GM19467 (cell line): ENCODE results near the gene FGFR2.
"Not testable (repeated sequence)": the region's sequence is repeated elsewhere in the genome, so short reads cannot be mapped to it uniquely, and the experiment has no call there.

Experiments
- ATAC-seq: cut with Tn5 transposase; IDR thresholded peaks from one replicate; pipeline ENCODE4 v1.9.1; 2021; ENCODE audit warnings: mild to moderate bottlenecking, moderate library complexity; ENCODE audit not compliant: unreplicated experiment

FGFR2 gene

DNA sequence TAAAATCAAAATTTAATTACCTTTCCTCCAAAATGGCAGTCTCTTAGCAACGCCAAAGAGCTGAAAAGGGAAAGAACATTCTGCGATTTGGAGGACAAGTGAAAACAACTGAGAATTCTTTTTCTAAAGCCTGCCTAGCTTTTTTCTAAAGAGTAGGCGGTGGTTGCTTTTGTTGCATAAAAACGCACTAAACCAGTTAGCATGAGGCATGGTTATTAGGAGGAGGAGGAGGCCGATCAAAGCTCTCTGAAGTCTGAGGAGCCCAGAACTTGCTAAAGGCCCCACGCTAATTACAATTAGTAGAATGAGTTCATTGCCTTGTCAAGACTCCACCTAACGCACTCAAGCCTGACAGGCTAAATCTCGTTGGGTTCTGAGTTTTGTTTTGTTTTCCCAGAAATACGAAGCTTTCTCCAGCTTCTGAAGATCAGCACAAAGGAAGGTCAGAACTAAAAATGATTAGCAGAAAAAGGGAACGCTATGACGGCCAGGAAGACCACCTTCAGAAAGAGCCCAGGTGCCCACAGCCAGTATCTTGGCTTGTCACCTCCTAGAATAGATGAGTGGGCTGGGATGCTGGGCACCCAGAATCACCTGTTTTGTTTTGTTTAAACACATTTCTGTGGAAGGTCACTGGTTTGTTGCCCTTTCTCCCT lies 72.0 kb downstream of the FGFR2 start:
- ATAC-seq: no peak

DNA sequence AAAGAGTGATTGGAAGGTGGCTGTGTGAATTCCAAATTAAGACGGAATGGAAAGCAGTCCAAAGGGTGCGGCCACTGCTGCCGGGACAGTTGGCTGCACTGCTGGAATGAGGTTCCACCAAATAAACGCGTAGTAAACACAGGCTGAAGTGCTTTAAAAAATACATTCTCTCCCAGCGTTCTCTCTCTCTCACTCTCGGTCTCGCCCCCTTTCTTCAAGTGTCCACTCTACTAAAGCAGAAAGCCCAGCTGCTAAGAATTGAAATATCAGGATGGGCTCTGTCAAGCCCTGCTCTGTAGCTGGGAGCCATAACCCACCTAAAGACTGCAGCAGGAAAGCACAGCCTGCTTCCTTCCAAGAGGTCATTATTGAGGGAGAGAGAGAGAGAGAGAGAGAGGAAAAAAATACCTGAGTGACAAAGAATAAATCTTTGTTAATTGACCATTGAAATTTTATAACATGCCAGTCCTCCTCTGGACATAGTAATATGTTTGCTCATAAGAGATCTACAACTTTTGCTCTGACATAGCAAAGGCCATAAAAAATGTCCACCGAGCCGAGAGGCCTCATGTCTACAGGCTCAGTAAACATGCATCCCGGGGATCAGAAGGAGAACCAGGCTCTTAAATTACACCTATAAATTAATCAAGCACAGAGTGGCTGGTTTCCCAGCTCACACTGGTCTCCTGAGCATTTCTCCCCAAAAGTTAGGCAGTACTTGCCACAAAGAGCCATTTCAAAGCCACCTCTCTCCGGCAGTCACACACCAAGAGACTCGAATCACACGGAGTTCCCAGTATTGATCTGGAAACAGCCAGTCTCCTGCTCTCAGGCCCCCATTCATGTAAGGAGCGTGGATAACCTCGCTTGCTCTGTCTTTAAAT lies 72.8 kb downstream of the FGFR2 start:
- no peak for ATAC-seq

DNA sequence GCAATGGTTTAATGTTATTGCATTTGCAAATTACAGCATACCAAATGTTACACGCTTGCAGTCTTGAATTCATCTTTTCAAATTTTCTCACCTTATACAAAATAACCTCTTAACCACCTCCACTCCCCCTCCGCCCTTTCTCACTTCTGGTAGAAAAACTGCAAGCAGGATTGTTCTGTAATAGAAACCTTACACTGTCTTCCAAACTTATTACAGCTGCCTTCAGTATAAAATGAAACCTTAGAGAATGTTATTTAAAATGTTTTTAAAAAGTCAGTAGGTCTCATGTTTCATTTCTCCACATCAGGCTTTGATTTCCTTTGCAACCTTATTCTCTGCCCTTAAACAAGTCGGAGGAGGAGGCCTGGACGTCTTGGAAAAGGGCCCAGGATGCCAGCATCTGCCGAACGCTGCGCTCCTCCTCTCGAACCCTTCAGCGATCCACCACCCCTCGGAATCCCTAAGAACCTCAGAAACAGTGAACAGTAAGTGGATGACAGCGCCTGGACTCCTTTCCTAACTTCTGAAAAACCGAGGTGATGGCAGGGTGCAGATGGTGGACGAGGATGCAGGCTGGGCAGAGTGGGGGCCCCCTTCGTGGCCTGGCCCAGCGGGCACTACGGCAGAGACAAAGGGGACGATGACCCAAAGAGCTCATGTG lies 74.0 kb downstream of the FGFR2 start:
- ATAC-seq: no peak

DNA sequence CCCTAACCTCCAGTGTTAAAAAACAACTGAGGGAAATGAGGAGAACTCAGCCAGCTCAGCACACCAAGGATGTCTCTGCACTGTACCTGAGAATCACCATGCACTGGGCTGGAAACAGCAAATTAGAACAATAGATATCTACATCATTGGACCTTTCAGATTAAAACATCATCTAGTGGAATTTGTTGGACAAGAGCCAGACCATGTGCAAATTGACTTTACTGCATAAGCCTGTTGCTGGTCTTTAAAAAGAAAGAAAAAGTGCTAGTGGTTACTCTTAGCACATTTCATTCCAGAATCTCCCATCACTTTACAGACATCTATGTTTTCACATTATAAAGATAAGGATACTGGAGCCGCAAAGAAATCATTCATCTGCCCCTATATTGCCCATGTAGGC lies 75.4 kb downstream of the FGFR2 start:
- ATAC-seq: no peak

DNA sequence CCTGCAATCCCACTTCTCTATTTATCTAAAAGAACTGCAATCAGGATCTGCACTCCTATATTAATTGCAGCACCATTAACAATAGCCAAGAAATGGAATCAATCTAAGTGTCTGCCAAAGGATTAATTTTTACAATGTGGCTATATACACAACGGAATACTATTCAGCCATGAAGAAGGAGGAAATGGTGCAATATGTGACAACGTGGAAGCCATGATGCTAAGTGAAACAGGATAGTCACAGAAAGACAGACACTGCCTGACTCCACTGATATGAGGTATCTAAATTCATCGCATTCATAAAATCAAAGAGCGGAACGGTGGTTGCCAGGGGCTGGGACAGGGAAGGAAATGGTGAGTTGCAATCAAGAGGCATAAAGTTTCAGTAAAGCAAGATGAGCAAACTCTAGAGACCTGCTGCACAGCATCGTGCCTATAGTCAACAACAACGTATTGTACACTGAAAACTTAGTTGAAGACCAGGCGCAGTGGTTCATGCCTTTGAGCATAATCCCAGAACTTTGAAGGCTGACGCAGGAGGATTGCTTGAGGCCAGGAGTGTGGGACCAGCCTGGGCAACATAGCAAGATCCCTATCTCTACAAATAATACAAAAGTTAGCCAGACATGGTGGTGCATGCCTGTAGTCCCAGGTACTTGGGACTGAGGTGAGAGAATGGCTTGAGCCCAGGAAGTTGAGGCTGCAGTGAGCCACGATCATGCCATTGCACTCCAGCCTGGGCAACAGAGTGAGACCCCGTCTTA lies 76.3 kb downstream of the FGFR2 start:
- no peak for ATAC-seq

DNA sequence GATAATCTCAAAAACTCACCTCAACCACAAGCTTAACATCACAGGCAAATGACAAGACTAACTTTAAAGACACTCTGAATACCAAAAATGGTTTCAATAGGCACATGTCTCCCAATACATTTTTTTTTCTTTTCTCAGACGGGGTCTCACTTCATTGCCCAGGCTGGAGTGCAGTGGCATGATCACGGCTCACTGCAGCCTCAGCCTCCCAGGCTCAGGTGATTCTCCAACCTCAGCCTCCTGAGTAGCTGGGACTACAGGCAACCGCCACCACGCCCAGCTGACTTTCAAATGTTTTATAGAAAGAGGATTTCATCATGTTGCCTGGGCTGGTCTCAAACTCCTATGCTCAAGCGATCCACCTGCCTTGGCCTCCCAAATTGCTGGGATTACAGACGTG lies 77.7 kb downstream of the FGFR2 start:
- ATAC-seq: not testable (repeated sequence)

DNA sequence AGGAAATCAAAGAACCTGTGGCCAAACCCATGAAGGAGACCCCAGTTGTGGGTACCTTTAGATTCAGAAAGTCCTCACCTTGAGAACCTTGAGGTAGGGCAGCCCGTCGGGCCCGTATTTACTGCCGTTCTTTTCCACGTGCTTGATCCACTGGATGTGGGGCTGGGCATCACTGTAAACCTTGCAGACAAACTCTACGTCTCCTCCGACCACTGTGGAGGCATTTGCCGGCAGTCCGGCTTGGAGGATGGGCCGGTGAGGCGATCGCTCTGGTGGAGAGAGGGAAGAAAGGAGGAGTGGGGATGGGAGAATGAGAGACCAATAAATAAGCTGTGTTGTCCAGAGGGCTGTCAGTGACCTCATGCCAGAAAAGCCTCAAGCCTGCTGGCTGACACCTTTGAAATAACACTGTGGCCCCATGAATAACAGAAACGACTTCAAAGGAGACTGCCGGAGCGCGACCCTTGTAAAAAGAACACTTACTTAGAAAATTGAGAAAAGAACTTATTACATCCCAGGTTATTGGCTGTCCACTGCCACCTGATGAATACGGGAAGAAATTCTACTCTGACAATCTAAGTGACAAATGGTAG lies 78.2 kb downstream of the FGFR2 start:
- no peak for ATAC-seq

DNA sequence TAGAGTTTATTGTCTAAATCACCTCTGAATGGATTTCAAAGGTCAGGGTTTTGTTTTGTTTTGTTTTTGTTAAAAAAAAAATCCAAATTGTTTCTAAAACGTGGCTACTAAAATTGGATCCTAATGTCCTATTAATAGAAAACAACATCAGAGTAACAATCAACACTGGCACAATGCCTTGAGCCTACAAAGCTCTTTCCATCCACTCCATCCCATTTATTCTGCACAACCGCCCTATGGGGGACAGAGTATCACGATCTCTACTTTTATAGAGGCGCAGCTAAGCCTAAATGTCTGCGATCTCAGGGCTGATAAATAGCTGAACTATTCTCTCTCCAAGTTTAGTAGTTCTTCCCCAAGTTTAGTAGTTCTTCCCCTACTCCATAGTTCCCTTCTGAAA lies 78.8 kb downstream of the FGFR2 start:
- no peak for ATAC-seq

DNA sequence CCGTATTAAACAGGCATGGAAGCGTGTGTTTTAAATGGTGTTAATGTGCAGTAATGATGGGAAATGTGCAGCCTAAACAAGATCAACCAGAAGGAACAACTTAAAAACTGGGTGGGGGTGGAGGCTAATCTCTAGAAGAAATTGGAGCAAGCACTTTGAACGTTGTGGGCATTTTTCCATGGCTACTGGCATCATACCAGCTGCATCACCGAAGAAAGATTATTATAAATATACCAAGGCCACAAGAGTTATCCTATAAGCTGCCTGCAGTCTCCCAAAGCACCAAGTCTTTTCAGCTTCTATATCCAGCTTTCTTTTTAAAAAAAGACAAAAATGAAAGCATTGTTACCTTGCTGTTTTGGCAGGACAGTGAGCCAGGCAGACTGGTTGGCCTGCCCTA lies 79.9 kb downstream of the FGFR2 start:
- no peak for ATAC-seq

DNA sequence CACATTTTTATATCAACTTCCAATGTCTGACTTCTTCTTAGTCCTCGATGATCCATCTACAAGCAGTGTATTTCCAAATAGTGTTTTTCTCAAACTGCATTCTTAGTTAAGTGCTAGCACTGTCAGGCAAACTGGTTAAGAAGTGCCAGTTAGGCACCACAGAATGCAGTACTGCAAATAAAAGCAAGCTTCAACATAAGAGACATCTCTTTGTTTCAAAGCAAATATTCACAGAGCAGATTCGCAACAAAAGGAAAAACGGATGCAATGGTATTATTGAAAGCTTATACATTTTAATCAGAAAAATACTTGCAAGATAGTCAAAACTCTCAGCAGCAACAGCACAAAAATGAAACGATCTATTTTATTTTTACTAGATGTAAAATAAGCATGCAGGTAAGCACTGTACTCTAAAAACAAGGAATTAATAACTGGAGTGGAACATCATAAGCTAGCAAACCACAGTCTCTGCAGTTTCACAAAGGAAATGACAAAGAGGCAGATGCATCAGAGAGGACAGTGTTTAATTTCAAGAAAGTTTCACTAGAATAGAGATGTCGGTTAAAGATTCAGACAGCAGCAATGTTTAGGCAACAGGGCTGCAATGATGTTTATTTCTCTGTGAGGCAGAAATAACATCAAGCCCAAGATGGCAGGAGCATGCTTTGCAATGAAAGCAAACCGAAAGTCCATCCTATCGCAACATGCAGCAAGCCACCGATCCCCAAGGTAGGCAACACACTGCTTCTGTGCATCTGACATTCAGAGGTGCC lies 82.0 kb downstream of the FGFR2 start:
- ATAC-seq: peak; percentile 93

DNA sequence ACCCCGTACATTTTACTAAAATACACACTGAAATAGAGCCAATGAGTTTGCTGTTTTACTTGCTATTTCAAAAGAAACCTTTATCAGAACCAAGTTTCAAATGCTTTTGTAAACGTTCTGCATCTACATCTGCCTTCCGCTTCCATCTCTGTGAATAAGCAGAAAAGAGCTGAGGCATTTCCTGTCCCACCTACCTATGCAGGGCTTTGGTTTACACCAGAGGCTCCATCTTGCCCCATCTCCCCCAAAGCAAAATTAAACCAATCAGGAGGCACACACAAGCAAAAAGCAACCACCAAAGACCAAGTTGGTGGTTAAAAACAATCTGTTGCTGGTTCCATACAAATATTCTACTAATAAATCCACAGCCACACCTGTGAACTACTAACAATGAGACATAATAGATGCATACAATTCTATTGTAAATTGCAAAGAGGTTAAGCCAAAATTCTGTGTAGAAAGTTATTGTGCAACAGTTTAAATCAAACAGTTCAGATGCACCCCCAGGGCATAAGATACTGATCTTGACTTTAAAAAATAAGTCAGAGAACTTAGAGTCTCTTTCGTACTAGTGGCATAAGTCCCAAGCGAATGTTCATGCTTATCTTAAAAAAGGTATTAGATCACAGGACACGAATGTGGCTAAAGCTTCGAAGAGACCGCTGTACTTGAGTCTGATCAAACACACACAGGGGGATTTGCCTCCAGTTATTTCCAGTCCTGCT lies 83.9 kb downstream of the FGFR2 start:
- no peak for ATAC-seq

DNA sequence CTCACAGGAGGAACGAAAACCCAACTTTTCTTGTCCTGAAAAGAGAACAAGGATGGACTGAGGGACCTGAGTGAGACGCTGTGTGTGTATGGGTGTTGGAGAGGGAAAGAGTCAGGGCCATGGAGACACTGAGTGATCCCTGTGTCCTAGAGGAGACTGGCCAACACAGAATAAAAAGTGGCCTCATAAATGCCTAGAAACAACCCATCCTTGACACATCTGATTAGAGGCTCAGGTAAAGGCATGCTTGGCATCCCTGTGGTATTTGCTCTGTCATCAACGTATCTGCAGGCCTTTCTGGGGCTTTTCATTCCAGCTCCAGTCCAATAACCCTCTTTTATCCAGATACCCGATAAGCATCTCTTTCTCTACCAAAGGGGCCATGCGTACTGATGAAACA lies 86.3 kb downstream of the FGFR2 start:
- ATAC-seq: no peak

DNA sequence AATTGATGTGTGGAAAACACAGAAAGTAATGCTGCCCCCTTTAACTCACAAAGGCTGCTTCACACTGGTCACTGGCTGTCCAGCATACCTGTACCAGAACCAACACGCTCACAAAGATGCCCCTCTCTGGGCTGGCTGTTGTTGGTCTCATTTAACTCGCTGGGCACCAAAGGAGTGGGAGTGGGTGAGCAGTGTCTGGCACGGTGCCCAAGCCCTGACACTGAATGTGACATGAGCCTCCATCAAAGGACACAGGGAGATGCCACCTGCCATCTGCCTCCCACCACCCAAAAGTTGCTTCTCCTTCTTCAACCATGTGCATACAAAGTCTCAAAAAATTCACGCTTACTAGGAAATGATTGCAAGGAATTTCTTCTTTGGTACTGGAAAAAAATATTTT lies 86.8 kb downstream of the FGFR2 start:
- no peak for ATAC-seq

DNA sequence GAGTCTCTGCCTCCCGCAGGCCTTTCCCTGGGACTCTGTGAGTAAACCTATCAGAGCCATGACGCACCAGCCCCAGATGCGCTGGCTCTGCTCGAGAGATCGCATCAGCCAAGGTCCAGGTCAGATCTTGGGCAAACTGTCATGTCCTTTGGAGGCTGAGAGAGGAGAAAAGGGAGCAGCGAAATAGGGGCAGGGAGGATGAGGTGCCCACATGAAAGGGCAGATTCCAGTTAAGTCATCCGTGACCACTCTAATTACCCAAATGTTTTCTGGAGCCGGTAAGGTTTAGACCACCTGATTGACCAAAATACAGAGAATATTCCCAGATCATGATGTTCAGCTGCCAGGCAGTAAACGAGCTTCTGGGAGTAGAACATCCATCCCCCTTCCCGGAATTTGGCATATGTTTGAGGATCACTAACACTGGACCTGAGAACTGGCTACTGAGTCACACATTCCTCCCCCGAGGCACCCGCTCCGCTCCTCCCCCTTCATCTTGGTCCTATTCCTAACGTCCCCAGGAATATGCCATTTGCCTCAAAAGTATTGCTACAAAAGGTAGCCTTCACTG lies 88.0 kb downstream of the FGFR2 start:
- ATAC-seq: no peak

DNA sequence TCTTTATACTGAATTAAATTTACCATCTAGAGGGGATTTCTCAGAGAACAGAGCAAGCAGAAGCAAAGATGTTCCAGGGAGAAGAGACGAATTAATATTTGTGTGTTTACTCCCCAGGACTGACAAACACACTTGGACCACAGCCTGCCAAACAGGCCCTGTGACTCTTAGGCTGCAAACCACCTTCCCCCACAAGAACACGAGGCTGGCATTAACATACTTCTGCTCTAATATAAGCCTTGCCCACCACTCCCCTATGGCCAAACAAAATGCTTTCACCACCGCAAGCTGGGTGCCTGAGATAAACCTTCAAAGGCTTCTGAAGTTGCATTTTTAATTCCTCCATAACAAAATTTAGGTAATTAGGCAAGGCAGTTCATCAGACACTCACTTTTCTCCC lies 88.4 kb downstream of the FGFR2 start:
- no peak for ATAC-seq

DNA sequence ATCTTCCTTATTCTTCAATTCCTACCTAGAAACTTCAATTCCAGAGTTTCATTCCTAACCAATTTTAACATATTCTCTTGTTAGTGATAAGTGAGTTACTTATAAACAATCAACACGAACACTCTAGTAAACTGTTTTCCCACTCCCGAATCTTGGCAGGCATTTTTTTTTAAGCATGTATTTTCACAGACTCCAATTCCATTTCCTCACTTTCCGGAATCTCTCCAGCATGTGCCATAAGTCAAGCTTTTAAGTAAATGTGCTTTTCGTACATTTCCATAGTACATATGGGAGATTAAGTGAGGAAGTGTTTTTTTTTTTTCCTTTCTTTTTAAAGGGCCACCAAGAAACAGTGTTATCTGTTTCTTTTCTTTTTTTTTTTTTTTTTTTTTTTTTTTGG lies 89.1 kb downstream of the FGFR2 start:
- no peak for ATAC-seq

DNA sequence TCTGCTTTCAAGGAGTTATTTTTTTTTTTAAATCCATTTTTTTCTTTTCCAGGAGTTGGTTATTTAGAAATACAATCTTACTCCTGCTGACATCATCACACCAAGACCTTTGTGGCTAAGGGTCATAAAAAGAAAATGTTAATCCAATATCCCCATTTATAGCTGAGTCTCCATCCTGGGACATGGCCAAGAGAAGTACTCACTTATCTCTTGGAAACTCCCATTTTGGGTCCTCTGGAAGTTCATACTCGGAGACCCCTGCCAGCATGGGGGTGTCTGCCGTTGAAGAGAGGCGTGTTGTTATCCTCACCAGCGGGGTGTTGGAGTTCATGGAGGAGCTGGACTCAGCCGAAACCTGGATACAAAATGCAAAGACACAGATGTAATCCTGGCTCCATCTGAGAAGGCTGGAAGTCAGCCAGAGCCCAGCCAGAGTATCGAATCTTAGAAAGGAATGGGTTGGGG lies 94.6 kb downstream of the FGFR2 start:
- ATAC-seq: no peak

DNA sequence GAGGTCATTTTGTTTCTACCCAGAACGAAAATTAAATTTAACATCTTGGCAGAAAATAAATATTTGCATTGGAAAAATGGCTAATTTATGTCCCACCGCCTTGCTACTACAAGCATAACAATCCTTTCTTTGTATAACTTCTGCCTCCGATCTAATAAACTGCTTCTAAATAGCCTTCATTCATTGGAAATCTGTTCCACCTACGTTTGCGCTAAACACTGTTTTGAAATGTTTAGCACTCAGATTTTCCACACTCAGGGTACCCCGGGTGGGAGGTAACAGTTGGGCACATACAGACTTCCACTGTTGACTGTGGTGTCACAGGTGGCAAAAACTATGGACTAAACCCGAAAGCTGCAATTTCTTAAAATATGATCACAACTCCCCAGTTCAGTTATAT lies 96.4 kb downstream of the FGFR2 start:
- ATAC-seq: no peak
